ENCODE data around the gene DFFA. TPM values are rescaled to one million over a fixed set of nuclear protein-coding genes. Genes with fewer than 3 reads are reported as not detected.

DFFA gene
- polyA plus RNA-seq, 1 of the 3 experiments (the other 2 are of a cell fraction) = 42.3 TPM

GRCh38 chr1:10520497-10520896 is 48.2 kb upstream of the DFFA start:
- Histone ChIP-seq H4K20me1 (ENCODE audit: insufficient read depth) (no peaks in the 10 kb centered on the region; the same call in 1 of the 2 replicates), H3K9me2 (no peaks in the 10 kb centered on the region), H3K27ac (ENCODE audit: low read depth in 2 of 2, low read length in 1 of 2) (peak overlapping the region in 1 of 2 experiments; percentile 5; a peak in 1 of 4 replicates), H3K4me2 (no peak overlapping the region), H2AFZ (ENCODE audit: low read depth) (no peak overlapping the region), H3K4me3 (ENCODE audit: low read depth in 2 of 2, low read length in 1 of 2) (no peak overlapping the region), H3K9me3 (no peaks in the 10 kb centered on the region), H3K36me3 (replicated peaks in 1 of 2; ENCODE audit: control insufficient read depth in 1 of 2, insufficient read depth in 2 of 2, low read length in 1 of 2) (no peaks in the 10 kb centered on the region), H3K79me2 (ENCODE audit: insufficient read depth) (peaks cover 43% of the 10 kb centered on the region), H3K9ac (no peak overlapping the region), H3K27me3 (ENCODE audit: insufficient read depth) (no peaks in the 10 kb centered on the region), H3K4me1 (ENCODE audit: control insufficient read depth in 1 of 2, insufficient read depth in 2 of 2, low read depth in 1 of 2, low read length in 1 of 2) (peaks cover 19 to 26% of the 10 kb centered on the region in 2 experiments; a peak in 3 of 4 replicates), H3F3A (replicated peaks; ENCODE audit: insufficient read depth) (no peaks in the 10 kb centered on the region)
- peak; percentile 75; the same call in 1 of the 2 replicates for TF ChIP-seq FOXJ3 (CRISPR knock-in tag; IDR thresholded peaks at IDR 0.05)
- TF ChIP-seq GATA2 (CRISPR knock-in tag; IDR thresholded peaks at IDR 0.05) = peak; percentile 35; the same call in 1 of the 2 replicates
- no peak for TF ChIP-seq REST (IDR thresholded peaks at IDR 0.05; ENCODE audit: low read depth, low read length)
- TF ChIP-seq RCOR1 (IDR thresholded peaks at IDR 0.05; ENCODE audit: low read length) = peak; percentile 74; the same call in 1 of the 2 replicates
- peak in 1 of 2 experiments; percentile 44; a peak in 1 of 4 replicates for TF ChIP-seq EP300 (IDR thresholded peaks at IDR 0.05; ENCODE audit: borderline replicate concordance in 1 of 2, low read depth in 1 of 2, low read length in 1 of 2)
- ChIA-PET CTCF (interaction anchor here (0.6 to 2.9 kb wide), 13 partner anchors 9 to 517 kb away, joined by 3 to 19 read pairs (median 4); no protein-coding TSS in a partner anchor), POLR2A (no interaction called here)
- 87% methylated on average over 6 of the region's 6 CpGs for WGBS (ENCODE audit: low lambda C conversion rate)
- DNase-seq = peak; percentile 49

- Histone ChIP-seq H3K9me3 (no peaks in the 10 kb centered on the region), H3K4me2 (no peak overlapping the region), H3K4me3 (ENCODE audit: low read depth in 2 of 2, low read length in 1 of 2) (no peak overlapping the region), H3K27ac (ENCODE audit: low read depth in 2 of 2, low read length in 1 of 2) (no peak overlapping the region), H4K20me1 (ENCODE audit: insufficient read depth) (no peaks in the 10 kb centered on the region; the same call in 1 of the 2 replicates), H3K79me2 (ENCODE audit: insufficient read depth) (peaks cover 46% of the 10 kb centered on the region), H3K9ac (no peak overlapping the region), H2AFZ (ENCODE audit: low read depth) (no peak overlapping the region), H3F3A (replicated peaks; ENCODE audit: insufficient read depth) (no peaks in the 10 kb centered on the region), H3K36me3 (replicated peaks in 1 of 2; ENCODE audit: control insufficient read depth in 1 of 2, insufficient read depth in 2 of 2, low read length in 1 of 2) (no peaks in the 10 kb centered on the region), H3K4me1 (ENCODE audit: control insufficient read depth in 1 of 2, insufficient read depth in 2 of 2, low read depth in 1 of 2, low read length in 1 of 2) (peaks cover 30 to 33% of the 10 kb centered on the region in 2 experiments; a peak in 3 of 4 replicates), H3K9me2 (no peaks in the 10 kb centered on the region), H3K27me3 (ENCODE audit: insufficient read depth) (no peaks in the 10 kb centered on the region)
- 78% methylated on average over 7 of the region's 7 CpGs for WGBS (ENCODE audit: low lambda C conversion rate)
- TF ChIP-seq PBX3 (IDR thresholded peaks at IDR 0.05) (no peak), CHD2 (IDR thresholded peaks at IDR 0.05; ENCODE audit: low read length, partially characterized antibody) (no peak), RAD21 (IDR thresholded peaks at IDR 0.05; ENCODE audit: low read length) (peak; percentile 4; the same call in 1 of the 2 replicates)
- DNase-seq = no peak
- ChIA-PET CTCF (interaction anchor here (0.6 to 3.0 kb wide), 6 partner anchors 11 to 349 kb away, joined by 3 to 19 read pairs (median 6); no protein-coding TSS in a partner anchor), POLR2A (no interaction called here)
Observed at GRCh38 chr1:10519016-10519417, 46.7 kb upstream of the DFFA start.

Data from SK-N-SH (cell line).